ENCODE data around the gene RNF141.

Gene RNF141

GRCh38 chr11:10497371-10498021 is 43.5 kb downstream of the RNF141 start:
- no peak for DNase-seq

GRCh38 chr11:10496296-10496936 is 44.6 kb downstream of the RNF141 start:
- no peak for DNase-seq

GRCh38 chr11:10495464-10495786 is 45.6 kb downstream of the RNF141 start:
- DNase-seq: no peak

- no peak for DNase-seq
Observed at GRCh38 chr11:10494636-10495463, 46.1 kb downstream of the RNF141 start.

- DNase-seq: no peak
Observed at GRCh38 chr11:10493041-10493663, 47.8 kb downstream of the RNF141 start.

- DNase-seq: no peak
Observed at GRCh38 chr11:10492084-10492483, 48.9 kb downstream of the RNF141 start.

GRCh38 chr11:10490398-10491241 is 50.4 kb downstream of the RNF141 start:
- DNase-seq: no peak

GRCh38 chr11:10490032-10490397 is 51.0 kb downstream of the RNF141 start:
- DNase-seq: no peak

GRCh38 chr11:10488934-10489691 is 51.9 kb downstream of the RNF141 start:
- no peak for DNase-seq

- no peak for DNase-seq
Observed at GRCh38 chr11:10488121-10488933, 52.7 kb downstream of the RNF141 start.

GRCh38 chr11:10487002-10487647 is 53.9 kb downstream of the RNF141 start:
- DNase-seq: no peak

- DNase-seq: no peak
Observed at GRCh38 chr11:10486161-10486840, 54.7 kb downstream of the RNF141 start.

- no peak for DNase-seq
Observed at GRCh38 chr11:10485646-10486045, 55.3 kb downstream of the RNF141 start.

- no peak for DNase-seq
Observed at GRCh38 chr11:10484461-10485180, 56.4 kb downstream of the RNF141 start.

GRCh38 chr11:10483584-10483983 is 57.4 kb downstream of the RNF141 start:
- peak; percentile 17 for DNase-seq

- DNase-seq: no peak
Observed at GRCh38 chr11:10483174-10483573, 57.8 kb downstream of the RNF141 start.

- no peak for DNase-seq
Observed at GRCh38 chr11:10481560-10482349, 59.2 kb downstream of the RNF141 start.

- DNase-seq: peak; percentile 54
Observed at GRCh38 chr11:10480760-10481159, 60.2 kb downstream of the RNF141 start.
